ENCODE data around the gene R3HDM1.

GRCh38 chr2:135587958-135588357, 56.7 kb downstream of the R3HDM1 start:
- TF ChIP-seq EZH2 (IDR thresholded peaks at IDR 0.05; ENCODE audit: insufficient read depth, low read length), result no peak
- no peak for TF ChIP-seq CTCF (IDR thresholded peaks at IDR 0.05; ENCODE audit: insufficient read depth, low read depth, low read length)

Measured in astrocyte (in vitro differentiated cells and primary cell).